Hematopoietic multipotent progenitor cell treated with erythropoietin and hydrocortisone succinate and interleukin-3 and kit ligand, for 17 days (in vitro differentiated cells): Measurements from ENCODE around the gene NGRN.

Experiments used
- DNase-seq: peaks from one replicate; pipeline ENCODE4 v3.0.0-alpha.2; 2015; ENCODE audit warnings: low spot score

NGRN gene

GRCh38 chr15:90265271-90266060 lies at the start of gene NGRN:
Gene NGRN (plus strand): TSS chr15:90265672. CDS start chr15:90265713, 41 bp downstream.
- DNase-seq: peak; percentile 87

DNA sequence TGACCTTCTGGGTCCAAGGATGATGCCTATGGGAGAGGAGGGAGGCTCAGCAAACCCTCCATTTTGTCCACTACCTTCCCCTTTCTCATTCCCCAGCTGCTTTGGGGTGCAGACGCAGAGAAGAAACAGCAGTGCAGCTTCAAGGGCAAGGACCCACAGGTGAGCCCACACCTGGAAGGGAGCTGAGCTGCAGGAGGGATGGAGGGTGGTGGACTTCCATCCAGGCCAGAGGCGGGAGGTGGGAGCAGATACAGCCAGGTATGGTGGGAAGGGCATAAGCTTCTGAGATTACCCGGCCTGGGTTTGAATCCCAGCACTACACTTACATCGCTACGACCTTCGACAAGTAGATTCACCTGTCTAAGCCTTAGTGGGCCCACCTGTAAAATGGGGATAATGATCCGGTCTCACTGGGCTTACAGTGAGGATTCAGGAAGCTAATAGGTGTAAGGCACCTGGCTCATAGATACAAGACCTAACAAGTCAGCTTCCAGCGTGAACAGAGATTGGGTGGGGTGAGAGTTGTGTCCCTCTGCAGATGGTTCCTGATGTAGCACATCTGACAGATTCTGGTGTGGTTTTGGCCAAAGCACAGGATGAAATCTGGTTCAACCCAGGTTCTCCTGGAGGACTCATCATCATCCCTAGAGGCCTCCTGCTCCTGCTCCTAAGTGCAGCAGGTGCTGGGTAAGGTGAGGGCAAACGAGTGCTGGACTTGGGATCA lies 47.6 kb upstream of the NGRN start:
- no peak for DNase-seq

DNA sequence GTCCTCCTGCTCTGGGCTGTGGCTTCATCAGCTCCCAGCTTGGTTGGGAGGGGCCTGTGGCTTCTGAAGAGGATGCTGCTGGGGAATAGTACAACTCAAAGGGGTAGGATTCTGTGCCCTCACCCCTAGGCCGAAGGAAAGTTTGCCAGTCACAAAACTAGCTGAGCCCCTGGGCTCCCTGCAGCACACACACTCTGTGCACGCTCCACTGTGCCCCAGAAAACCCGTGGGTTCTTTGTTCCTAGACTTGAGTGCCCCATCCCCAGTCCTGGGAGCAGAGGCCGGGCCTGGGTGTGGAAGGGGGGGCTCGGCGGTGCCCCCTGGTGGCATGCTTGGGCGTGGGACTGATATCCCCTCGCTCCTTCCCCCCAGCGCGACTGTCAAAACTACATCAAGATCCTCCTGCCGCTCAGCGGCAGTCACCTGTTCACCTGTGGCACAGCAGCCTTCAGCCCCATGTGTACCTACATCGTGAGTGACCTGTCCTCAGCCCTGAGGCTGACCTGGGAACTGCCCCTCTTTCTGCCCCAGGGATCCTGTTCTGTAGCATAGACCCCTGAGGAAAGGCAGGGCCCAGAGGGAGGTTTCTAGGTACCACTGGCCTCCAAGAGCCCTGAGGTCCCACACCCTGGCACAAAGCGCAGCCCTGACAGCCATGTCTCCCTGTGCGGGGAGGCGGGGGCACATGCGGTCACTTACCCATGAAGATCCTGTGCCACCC lies 45.9 kb upstream of the NGRN start:
- peak; percentile 68 for DNase-seq

GRCh38 chr15:90221246-90221900 lies 44.1 kb upstream of the NGRN start:
- peak; percentile 83 for DNase-seq

DNA sequence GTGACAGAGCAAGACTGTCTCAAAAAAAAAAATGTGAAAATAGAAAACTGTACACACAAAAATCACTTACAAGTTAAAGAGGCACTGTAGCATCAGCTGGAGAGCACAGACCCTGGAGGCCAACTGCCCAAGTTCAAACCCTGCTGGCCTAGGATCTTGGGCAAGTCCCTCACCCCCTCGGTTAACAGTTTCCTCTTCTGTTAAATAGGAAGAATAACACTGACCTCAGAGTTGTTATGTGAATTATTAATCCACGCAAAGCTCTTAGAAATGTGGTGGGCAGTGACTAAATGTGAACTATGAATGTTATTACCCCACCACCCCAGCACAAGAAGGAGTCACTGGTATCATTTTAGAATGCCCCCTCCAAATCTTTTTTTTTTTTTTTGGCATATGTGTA lies 42.9 kb upstream of the NGRN start:
- no peak for DNase-seq

GRCh38 chr15:90223441-90224165 lies 41.9 kb upstream of the NGRN start:
- no peak for DNase-seq

DNA sequence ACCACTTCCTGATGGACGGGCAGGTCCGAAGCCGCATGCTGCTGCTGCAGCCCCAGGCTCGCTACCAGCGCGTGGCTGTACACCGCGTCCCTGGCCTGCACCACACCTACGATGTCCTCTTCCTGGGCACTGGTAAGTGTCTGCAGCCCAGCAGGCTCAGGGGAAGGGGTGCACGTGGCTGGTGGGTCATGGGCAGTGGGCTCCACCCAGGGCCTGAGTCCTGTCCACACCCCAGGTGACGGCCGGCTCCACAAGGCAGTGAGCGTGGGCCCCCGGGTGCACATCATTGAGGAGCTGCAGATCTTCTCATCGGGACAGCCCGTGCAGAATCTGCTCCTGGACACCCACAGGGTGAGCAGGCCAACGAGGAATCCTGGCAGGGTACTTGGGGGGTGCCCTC lies 40.4 kb upstream of the NGRN start:
- no peak for DNase-seq

- no peak for DNase-seq
Measured at GRCh38 chr15:90225504-90226234, 39.8 kb upstream of the NGRN start.

DNA sequence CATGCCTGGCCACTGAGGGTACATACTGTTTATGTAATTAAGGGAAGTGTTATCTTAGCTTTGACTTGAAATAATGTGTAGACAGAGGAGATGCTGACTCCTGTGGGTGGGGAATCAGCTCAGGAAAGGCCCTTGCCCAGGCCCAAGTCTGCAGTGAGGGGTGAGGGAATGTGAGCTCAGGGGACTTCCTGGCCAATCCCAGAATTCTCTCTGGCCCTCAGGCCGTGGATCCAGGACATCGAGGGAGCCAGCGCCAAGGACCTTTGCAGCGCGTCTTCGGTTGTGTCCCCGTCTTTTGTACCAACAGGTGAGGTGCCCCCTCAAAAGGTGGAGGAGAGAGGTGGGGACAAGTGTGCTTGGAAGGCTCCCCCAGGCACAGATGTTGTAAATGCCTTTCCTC lies 38.1 kb upstream of the NGRN start:
- no peak for DNase-seq

GRCh38 chr15:90227816-90228772 lies 37.4 kb upstream of the NGRN start:
- no peak for DNase-seq

- no peak for DNase-seq
Measured at GRCh38 chr15:90228960-90229359, 36.5 kb upstream of the NGRN start.

DNA sequence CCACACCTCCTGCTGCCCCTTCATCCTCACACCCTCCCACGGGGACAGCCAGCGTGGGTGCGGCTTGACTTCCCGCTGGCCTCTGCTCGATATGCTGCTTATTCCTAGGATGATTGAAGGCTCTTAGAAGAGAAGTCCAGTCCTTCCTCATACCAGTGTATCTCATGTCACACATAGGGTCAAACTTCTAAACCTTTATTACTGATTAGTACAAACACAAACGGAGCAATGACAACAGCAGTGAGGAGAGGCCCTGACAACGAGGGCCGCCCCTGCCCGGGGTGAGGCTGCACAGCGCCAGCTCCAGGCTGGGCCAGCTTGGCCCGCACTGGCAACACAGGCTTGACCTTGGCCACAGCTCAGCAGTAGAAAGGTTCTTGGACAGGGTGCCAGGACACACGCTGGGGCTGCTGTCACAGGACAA lies 35.4 kb upstream of the NGRN start:
- DNase-seq: no peak

- DNase-seq: no peak
Measured at GRCh38 chr15:90230610-90231009, 34.9 kb upstream of the NGRN start.

DNA sequence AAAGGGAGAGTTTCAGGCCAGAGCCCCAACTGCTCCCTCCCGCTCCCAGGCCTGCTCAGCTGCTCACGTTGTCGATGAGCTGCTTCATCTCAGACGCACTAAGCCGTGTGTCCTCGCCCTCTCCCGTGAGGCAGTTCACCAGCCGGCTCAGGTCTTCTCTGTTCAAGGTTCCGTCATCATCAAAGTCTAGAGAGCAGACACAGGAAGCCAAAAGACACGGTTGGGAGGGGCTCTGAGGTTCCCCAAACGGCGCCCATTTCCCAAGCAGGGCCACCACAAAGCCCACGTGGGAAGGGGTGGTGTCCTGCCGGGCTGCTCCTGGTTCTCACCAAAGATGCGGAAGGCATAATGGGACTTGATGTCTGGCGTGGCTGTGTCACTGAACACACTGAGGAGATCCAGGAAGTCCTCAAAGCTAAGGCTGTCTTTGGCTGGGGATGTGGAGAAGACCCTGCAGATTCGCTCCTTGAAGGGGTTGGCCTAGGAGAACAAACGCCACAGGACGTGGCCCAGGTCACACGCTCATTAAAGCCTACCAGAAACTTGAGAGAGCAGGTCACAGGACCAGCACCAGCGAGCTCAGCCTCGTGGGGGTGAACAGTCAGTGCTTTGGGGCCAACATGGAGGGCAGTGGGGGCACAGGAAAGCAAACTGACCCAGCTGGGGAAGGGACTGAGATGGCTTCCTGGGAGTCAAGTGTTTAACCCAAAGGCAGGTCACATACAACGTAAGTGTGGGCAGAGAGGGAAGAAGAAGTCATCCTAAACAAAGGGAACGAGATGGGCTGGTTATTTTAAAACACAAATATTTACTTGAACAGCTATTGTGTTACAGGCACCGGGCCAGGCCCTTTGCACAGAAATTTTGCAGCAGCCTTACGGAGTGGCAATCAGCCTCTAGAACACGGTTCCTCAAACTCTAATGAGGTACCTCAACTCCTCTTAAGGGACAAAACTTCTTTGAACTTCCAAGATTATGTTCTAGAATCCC lies 34.1 kb upstream of the NGRN start:
- no peak for DNase-seq

DNA sequence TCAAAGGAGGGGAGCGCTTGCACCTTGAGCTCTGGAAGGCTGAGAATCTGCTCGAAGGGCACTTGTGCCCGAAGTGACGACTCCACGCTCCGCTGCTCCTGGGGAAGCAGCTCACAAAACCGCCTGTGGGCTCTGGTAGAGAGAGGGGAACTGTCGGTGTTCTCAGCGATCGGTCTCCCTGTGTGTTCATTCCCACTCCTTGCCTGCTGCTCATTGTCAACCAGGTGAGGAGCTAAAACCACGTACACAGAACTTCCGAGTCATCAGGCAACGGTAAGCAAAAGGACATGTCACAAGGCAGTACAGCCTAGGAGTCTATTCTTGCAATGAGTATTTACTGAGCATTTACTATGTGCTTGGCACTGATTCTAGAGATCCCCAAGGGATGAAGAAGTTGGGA lies 33.3 kb upstream of the NGRN start:
- no peak for DNase-seq

DNA sequence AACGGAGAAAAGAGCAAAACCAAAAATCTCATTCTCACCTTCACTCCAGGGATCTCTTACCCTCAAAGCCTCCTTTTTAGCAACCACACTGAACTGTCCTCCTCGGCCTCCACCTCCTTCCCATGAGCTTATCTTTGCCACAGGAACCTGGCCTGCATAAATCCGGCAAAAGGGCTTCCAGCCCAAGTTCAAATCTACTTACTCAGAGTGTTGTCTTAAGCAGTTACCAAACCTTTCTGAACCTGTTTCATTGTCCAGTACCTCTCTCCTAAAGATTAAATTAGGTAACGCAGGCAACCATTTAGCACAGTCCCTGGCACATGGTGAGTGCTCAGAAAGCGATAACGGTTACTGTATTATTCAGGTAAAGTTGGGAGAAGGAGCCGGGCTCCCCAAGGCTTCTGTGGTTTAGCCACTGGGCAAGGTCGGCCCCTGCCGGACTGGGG lies 32.5 kb upstream of the NGRN start:
- DNase-seq: no peak

GRCh38 chr15:90233387-90234095 lies 31.9 kb upstream of the NGRN start, which contains the start of gene CIB1:
Gene CIB1 (minus strand): TSS chr15:90233941. CDS start chr15:90233885, 56 bp downstream.
- DNase-seq: peak; percentile 97
